WTC11 (cell line): ENCODE results near the gene EVC2. TPM values are rescaled to one million over a fixed set of nuclear protein-coding genes. Genes with fewer than 3 reads are reported as not detected.

Source experiments
- ATAC-seq: fragments of 200-7000 bp; cut with Tn5 transposase; 2 replicates; pipeline ENCODE4 v1.10.0; 2021; ENCODE audit warnings: mild to moderate bottlenecking, moderate library complexity
- CTCF ChIA-PET: fragments of 300-600 bp; sonication (Branson Sonifier 250); formaldehyde crosslinking; loops from one replicate; lab custom pipeline; 2021; ENCODE audit warnings: antibody characterized with exemption; lab: Charles Lee
- POLR2A ChIA-PET: fragments of 350-600 bp; sonication (Branson Sonifier 250); formaldehyde crosslinking; loops from one replicate; lab custom pipeline; 2021; ENCODE audit warnings: antibody characterized with exemption; lab: Charles Lee
- DNase-seq: peaks from one replicate; pipeline ENCODE4 v3.0.0; 2021; ENCODE audit warnings: low spot score
- H3K27ac Mint-ChIP-seq: 2 replicates; pipeline ENCODE4 v1.8.0; 2021; ENCODE audit warnings: mixed read lengths
- H3K27me3 Mint-ChIP-seq: 2 replicates; pipeline ENCODE4 v1.8.0; 2021; ENCODE audit warnings: low read depth, mild to moderate bottlenecking, moderate library complexity, mixed read lengths
- H3K36me3 Mint-ChIP-seq: 2 replicates; pipeline ENCODE4 v1.8.0; 2021; ENCODE audit warnings: mixed read lengths
- H3K4me1 Mint-ChIP-seq: 2 replicates; pipeline ENCODE4 v1.8.0; 2022; ENCODE audit warnings: mixed read lengths
- H3K4me3 Mint-ChIP-seq: 2 replicates; pipeline ENCODE4 v1.8.0; 2021; ENCODE audit warnings: mild to moderate bottlenecking, moderate library complexity, mixed read lengths
- H3K9me3 Mint-ChIP-seq: 2 replicates; pipeline ENCODE4 v1.8.0; 2021; ENCODE audit warnings: mixed read lengths
- ELF4 ChIP-seq: sonication (generic); formaldehyde crosslinking; IDR thresholded peaks from 2 replicates; pipeline ENCODE4 v1.8.1; 2022; ENCODE audit warnings: low read depth, mild to moderate bottlenecking, moderate library complexity, missing genetic modification reagents
- ERG ChIP-seq: fragments of 250-450 bp; sonication (Bioruptor Pico); IDR thresholded peaks from 2 replicates; pipeline ENCODE4 v1.8.0; 2021; ENCODE audit warnings: mild to moderate bottlenecking
- ETV6 ChIP-seq: sonication (generic); formaldehyde crosslinking; IDR thresholded peaks from 2 replicates; pipeline ENCODE4 v1.8.1; 2022; ENCODE audit warnings: mild to moderate bottlenecking, missing genetic modification reagents
- GTF2I ChIP-seq: fragments of 250-450 bp; sonication (Bioruptor Pico); conservative IDR thresholded peaks from 2 replicates; pipeline ENCODE4 v1.4.0; 2021; ENCODE audit warnings: mild to moderate bottlenecking
- MLX ChIP-seq: sonication (generic); formaldehyde crosslinking; IDR thresholded peaks from 2 replicates; pipeline ENCODE4 v1.8.1; 2023; ENCODE audit warnings: mild to moderate bottlenecking, missing genetic modification reagents, moderate library complexity
- PRDM15 ChIP-seq: sonication (generic); formaldehyde crosslinking; IDR thresholded peaks from 2 replicates; pipeline ENCODE4 v1.8.0; 2022; ENCODE audit warnings: missing genetic modification reagents
- RORB ChIP-seq: fragments of 250-450 bp; sonication (Bioruptor Pico); IDR thresholded peaks from 2 replicates; pipeline ENCODE4 v1.9.0; 2021; ENCODE audit warnings: mild to moderate bottlenecking
- TCF7 ChIP-seq: sonication (generic); formaldehyde crosslinking; IDR thresholded peaks from 2 replicates; pipeline ENCODE4 v1.8.0; 2022; ENCODE audit warnings: mild to moderate bottlenecking, low read depth, missing genetic modification reagents, moderate library complexity
- USF1 ChIP-seq: sonication (generic); formaldehyde crosslinking; IDR thresholded peaks from 2 replicates; pipeline ENCODE4 v1.8.0; 2022; ENCODE audit warnings: mild to moderate bottlenecking, missing genetic modification reagents
- ZNF219 ChIP-seq: sonication (generic); formaldehyde crosslinking; IDR thresholded peaks from 2 replicates; pipeline ENCODE4 v1.8.0; 2023; ENCODE audit warnings: missing genetic modification reagents, mild to moderate bottlenecking, borderline replicate concordance
- ZNF263 ChIP-seq: sonication (generic); formaldehyde crosslinking; IDR thresholded peaks from 2 replicates; pipeline ENCODE4 v1.8.1; 2022; ENCODE audit warnings: low read depth, mild to moderate bottlenecking, moderate library complexity, missing genetic modification reagents
- ZNF396 ChIP-seq: fragments of 250-450 bp; sonication (Bioruptor Pico); IDR thresholded peaks from 2 replicates; pipeline ENCODE4 v1.8.0; 2021; ENCODE audit warnings: mild to moderate bottlenecking, moderate library complexity, borderline replicate concordance
- ZNF425 ChIP-seq: fragments of 250-450 bp; sonication (Bioruptor Pico); conservative IDR thresholded peaks from 2 replicates; pipeline ENCODE4 v1.9.0; 2021; ENCODE audit warnings: mild to moderate bottlenecking
- ZNF512 ChIP-seq: sonication (generic); formaldehyde crosslinking; IDR thresholded peaks from 2 replicates; pipeline ENCODE4 v1.8.1; 2022; ENCODE audit warnings: missing genetic modification reagents, borderline replicate concordance
- total RNA-seq: library from RNA; stranded (reverse); gene quantifications from 3 replicates; pipeline ENCODE4 v1.2.3, GENCODE V29; 2021

Gene EVC2
- total RNA-seq, 1 experiment from 2014 or later: 4.8 TPM

- H3K4me1 Mint-ChIP-seq: peaks cover 5% of the 10 kb centered on the region
- POLR2A ChIA-PET: no interaction called here
- TF ChIP-seq ZNF263 (no peak), GTF2I (CRISPR knock-in tag) (no peak)
Measured at GRCh38 chr4:5719350-5720055, 11.1 kb upstream of the EVC2 start.

GRCh38 chr4:5718411-5718810, 10.1 kb upstream of the EVC2 start:
- no peak overlapping the region for H3K27ac Mint-ChIP-seq
- H3K4me1 Mint-ChIP-seq: peaks cover 5% of the 10 kb centered on the region
- TF ChIP-seq PRDM15: no peak
- no peak for TF ChIP-seq ZNF425
- no peak for TF ChIP-seq RORB (CRISPR knock-in tag)
- TF ChIP-seq ZNF396 (CRISPR knock-in tag): no peak
- no peak for TF ChIP-seq ERG (CRISPR knock-in tag)
- no peak for TF ChIP-seq ZNF512 (CRISPR knock-in tag)
- no peak for TF ChIP-seq ETV6 (CRISPR knock-in tag)
- no peak for TF ChIP-seq MLX (CRISPR knock-in tag)
- no peak for TF ChIP-seq ZNF219
- TF ChIP-seq ELF4: no peak
- no peak for TF ChIP-seq TCF7 (CRISPR knock-in tag)
- no peak for TF ChIP-seq USF1 (CRISPR knock-in tag)
- TF ChIP-seq, all 79 proteins: peak for 0
- DNase-seq (no peak), ATAC-seq (no peak)
- Mint-ChIP-seq H3K27me3 (peaks cover 10% of the 10 kb centered on the region; the same call in 1 of the 2 replicates), H3K36me3 (peaks cover 14% of the 10 kb centered on the region), H3K4me3 (no peak overlapping the region), H3K9me3 (peaks cover 7% of the 10 kb centered on the region)
- CTCF ChIA-PET: interaction anchor here (0.9 kb wide), 1 partner anchor 10 kb away, joined by 4 read pairs; the partner anchor contains the start of gene EVC2
- POLR2A ChIA-PET: no interaction called here

More at GRCh38 chr4:5719350-5720055, 11.1 kb upstream of the EVC2 start:
- Mint-ChIP-seq H3K36me3 (peaks cover 18% of the 10 kb centered on the region), H3K27ac (no peak overlapping the region; the same call in 1 of the 2 replicates), H3K4me3 (no peak overlapping the region), H3K27me3 (peaks cover 6% of the 10 kb centered on the region; the same call in 1 of the 2 replicates), H3K9me3 (peaks cover 7% of the 10 kb centered on the region)
- ATAC-seq: peak; percentile 28; the same call in 1 of the 2 replicates
- CTCF ChIA-PET: interaction anchor here (0.9 kb wide), 1 partner anchor 11 kb away, joined by 4 read pairs; the partner anchor contains the start of gene EVC2
- DNase-seq: no peak
